HepG2 (cell line): ENCODE data around the gene ANK3. TPM values are rescaled to one million over a fixed set of nuclear protein-coding genes. Genes with fewer than 3 reads are reported as not detected.

Experiments
- ATAC-seq: fragments of 200-7000 bp; cut with Tn5 transposase; 3 replicates; pipeline ENCODE4 v1.9.1; 2020; ENCODE audit warnings: mild to moderate bottlenecking, moderate library complexity
- BruUV-seq: library from RNA; stranded (reverse); fragments of 400-500 nt; replicated peaks from 2 replicates; lab custom pipeline; 2021; lab: Mats Ljungman, UMichigan
- CTCF ChIA-PET: fragments of 300-600 bp; formaldehyde crosslinking; extraction: SDS; loops from one replicate; lab custom pipeline; 2021; ENCODE audit warnings: low total read pairs, inconsistent platforms, low intra/inter-chr PET ratio; lab: Yijun Ruan, JAX
- POLR2A ChIA-PET: fragments of 350-600 bp; sonication (Branson Sonifier 250); formaldehyde crosslinking; loops from one replicate; lab custom pipeline; 2020; ENCODE audit warnings: antibody characterized with exemption, inconsistent platforms; lab: Yijun Ruan, JAX
- DNase-seq: peaks from one replicate; pipeline ENCODE4 v3.0.0-alpha.2; 2015; ENCODE audit warnings: low spot score
- FAIRE-seq: peaks from 3 replicates; lab custom pipeline; 2011; peaks lifted over from hg19 to GRCh38; lab: Jason Lieb, UNC
- H2AFZ ChIP-seq: one replicate; pipeline ENCODE4 v1.6.1; 2011; ENCODE audit warnings: low read length, inconsistent platforms
- H3K27ac ChIP-seq: fragments of 300-600 bp; 3 replicates; pipeline ENCODE4 v1.8.0; 2011; ENCODE audit warnings: mixed run types, mild to moderate bottlenecking, mixed read lengths, low read length, inconsistent platforms; ENCODE audit not compliant: insufficient read depth; ENCODE audit errors: extremely low read length
- H3K27me3 ChIP-seq, 2 experiments: fragments of 200-600 bp in 1 of 2; 2 replicates in 1 of 2; 3 replicates in 1 of 2; pipeline versions ENCODE4 v1.6.0 to v1.8.0; 2011; ENCODE audit warnings: low read length in 2 of 2, mild to moderate bottlenecking in 2 of 2, moderate library complexity in 2 of 2, inconsistent platforms in 1 of 2; ENCODE audit not compliant: insufficient read depth in 2 of 2, control insufficient read depth in 1 of 2
- H3K36me3 ChIP-seq, 2 experiments: fragments of 200-600 bp in 1 of 2; replicated peaks in 1 of 2; 2 replicates in 1 of 2; 3 replicates in 1 of 2; pipeline versions ENCODE4 v1.5.1 to v1.8.0; 2011; ENCODE audit warnings: low read length in 2 of 2, inconsistent platforms in 1 of 2; ENCODE audit not compliant: insufficient read depth in 2 of 2, control insufficient read depth in 1 of 2
- H3K4me1 ChIP-seq: 2 replicates; pipeline ENCODE4 v1.5.1; 2012; ENCODE audit warnings: low read length, inconsistent platforms; ENCODE audit not compliant: insufficient read depth
- H3K4me2 ChIP-seq: 2 replicates; pipeline ENCODE4 v1.6.0; 2011; ENCODE audit warnings: low read depth, low read length, inconsistent platforms
- H3K4me3 ChIP-seq, 3 experiments: fragments of 200-600 bp in 1 of 3; sonication (generic), shearing (Covaris generic) in 1 of 3; replicated peaks in 1 of 3; 2 replicates each; pipeline ENCODE4 v1.5.1; 2011 to 2016; ENCODE audit warnings: low read length in 3 of 3, inconsistent platforms in 2 of 3, low read depth in 2 of 3, mild to moderate bottlenecking in 2 of 3, control low read depth in 1 of 3, mixed read lengths in 1 of 3; ENCODE audit not compliant: insufficient read depth in 1 of 3
- H3K79me2 ChIP-seq: one replicate; pipeline ENCODE4 v1.6.1; 2011; ENCODE audit warnings: low read length, inconsistent platforms; ENCODE audit not compliant: insufficient read depth
- H3K9ac ChIP-seq: 2 replicates; pipeline ENCODE4 v1.6.0; 2011; ENCODE audit warnings: mild to moderate bottlenecking, low read depth, low read length, inconsistent platforms; ENCODE audit not compliant: insufficient read depth
- H3K9me3 ChIP-seq: 2 replicates; pipeline ENCODE4 v1.5.1; 2012; ENCODE audit warnings: mild to moderate bottlenecking, low read length
- H4K20me1 ChIP-seq: 2 replicates; pipeline ENCODE4 v1.6.0; 2011; ENCODE audit warnings: inconsistent platforms, mild to moderate bottlenecking, low read length, moderate library complexity; ENCODE audit not compliant: insufficient read depth
- ATF4 ChIP-seq, 2 experiments: fragments of 450-650 bp in 1 of 2; sonication (generic) in 1 of 2; formaldehyde crosslinking; IDR thresholded peaks; 2 replicates each; pipeline versions ENCODE4 v1.5.0 to v1.8.0; 2020 to 2022; ENCODE audit warnings: mild to moderate bottlenecking in 1 of 2, missing genetic modification reagents in 1 of 2
- FOSL2 ChIP-seq: sonication (generic); formaldehyde crosslinking; IDR thresholded peaks from 2 replicates; pipeline ENCODE4 v1.4.0; 2020; ENCODE audit warnings: missing genetic modification reagents
- RFXAP ChIP-seq: sonication (generic); formaldehyde crosslinking; IDR thresholded peaks from 2 replicates; pipeline ENCODE4 v1.4.0; 2020; ENCODE audit warnings: missing genetic modification reagents, borderline replicate concordance
- U2AF1 ChIP-seq: fragments of 200-400 bp; formaldehyde crosslinking; optimal IDR thresholded peaks from 2 replicates; pipeline ENCODE3; 2017; ENCODE audit warnings: mild to moderate bottlenecking, low read depth, low read length
- ZNF629 ChIP-seq: sonication (generic); formaldehyde crosslinking; conservative IDR thresholded peaks from 2 replicates; pipeline ENCODE4 v1.5.0; 2020; ENCODE audit warnings: missing genetic modification reagents
- WGBS: methylation state at CpG from one replicate; pipeline ENCODE4 v1.1.6; 2017; ENCODE audit warnings: low lambda C conversion rate; 5-methylcytosine and 5-hydroxymethylcytosine counted together
- in situ Hi-C: cut with HindIII; loops from 2 replicates; pipeline ENCODE4 v1.10.0; 2017; ENCODE audit warnings: low pct_unique_long_range_greater_than_20kb; ENCODE audit not compliant: extremely low pct_ligation_motif_present
- intact Hi-C: fragments of 100-400 bp; cut with micrococcal nuclease; formaldehyde crosslinking; loops from one replicate; pipeline ENCODE4 v1.10.0; 2022; ENCODE audit not compliant: unreplicated experiment
- polyA plus RNA-seq, 8 experiments: library from polyadenylated mRNA; depleted of rRNA in 3 of 8; stranded (reverse) in 7 of 8; unstranded in 1 of 8; fragments of >200 nt; fragmentation: Illumina TruSeq in 4 of 8; extraction: Trizol in 4 of 8; gene quantifications; 2 replicates each; pipeline versions ENCODE4 v1.2.1 to v1.2.3, GENCODE V29; 2011 to 2016; ENCODE audit warnings: low read depth in 4 of 8, missing spikeins in 1 of 8, mixed read lengths in 1 of 8; ENCODE audit not compliant: insufficient read depth in 1 of 8
- total RNA-seq, 5 experiments: library from RNA; depleted of rRNA; stranded (reverse); fragments of >200 nt; fragmentation: Illumina TruSeq; extraction: Trizol; gene quantifications; 2 replicates each; pipeline ENCODE4 v1.2.3, GENCODE V29; 2016; ENCODE audit warnings: low read depth in 1 of 5

ANK3 gene
- total and polyA plus RNA-seq, 2 of the 13 experiments (the other 11 are each of a cell fraction or from before 2014, with no cell fraction given), result not detected

- no peak for ATAC-seq
- in situ Hi-C loops (no loop called here), intact Hi-C loops (no loop called here)
- Histone ChIP-seq H3K9ac (no peak overlapping the region), H4K20me1 (no peaks in the 10 kb centered on the region), H3K36me3 (no peaks in the 10 kb centered on the region), H3K27ac (no peak overlapping the region), H3K4me2 (no peak overlapping the region), H3K4me3 (no peak overlapping the region), H3K4me1 (peaks cover 23% of the 10 kb centered on the region), H2AFZ (no peak overlapping the region), H3K27me3 (no peaks in the 10 kb centered on the region), H3K9me3 (no peaks in the 10 kb centered on the region), H3K79me2 (no peaks in the 10 kb centered on the region)
- FAIRE-seq, result no peak
- POLR2A ChIA-PET, result no interaction called here
- WGBS, result 20% methylated on average over 2 of the region's 2 CpGs
- BruUV-seq, result no TSS peak
- CTCF ChIA-PET, result no interaction called here
- DNase-seq, result peak; percentile 6
- TF ChIP-seq FOSL2 (peak; percentile 42; the same call in 1 of the 2 replicates), RFXAP (no peak), ATF4 (CRISPR knock-in tag; IDR thresholded peaks at IDR 0.05) (peak in 1 of 2 experiments; percentile 67; a peak in 2 of 4 replicates)
These were observed 36.8 kb upstream of the ANK3 start for GRCh38 chr10:60426425-60426824.

- no TSS peak for BruUV-seq
- Histone ChIP-seq H3K4me3 (no peak overlapping the region), H3K27ac (no peak overlapping the region), H4K20me1 (no peaks in the 10 kb centered on the region), H3K4me1 (peaks cover 27% of the 10 kb centered on the region), H2AFZ (no peak overlapping the region), H3K27me3 (no peaks in the 10 kb centered on the region), H3K4me2 (no peak overlapping the region), H3K79me2 (no peaks in the 10 kb centered on the region), H3K36me3 (no peaks in the 10 kb centered on the region), H3K9ac (no peak overlapping the region), H3K9me3 (no peaks in the 10 kb centered on the region)
- in situ Hi-C loops, result no loop called here
- CTCF ChIA-PET, result no interaction called here
- POLR2A ChIA-PET, result no interaction called here
- intact Hi-C loops, result no loop called here
- TF ChIP-seq ZNF629 (CRISPR knock-in tag) (peak; percentile 47), U2AF1 (no peak)
- ATAC-seq (no peak), DNase-seq (no peak), FAIRE-seq (no peak)
- WGBS, result 49% methylated on average over 3 of the region's 3 CpGs
These were observed 35.9 kb upstream of the ANK3 start for GRCh38 chr10:60425392-60426110.
